HG03378 (cell line): ENCODE data around the gene AGAP1.

ENCODE experiments used
- ATAC-seq: cut with Tn5 transposase; IDR thresholded peaks from one replicate; pipeline ENCODE4 v1.9.1; 2021; ENCODE audit warnings: mild to moderate bottlenecking, moderate library complexity; ENCODE audit not compliant: unreplicated experiment

Gene AGAP1

GRCh38 chr2:235833971-235834620, 340.3 kb downstream of the AGAP1 start:
- no peak for ATAC-seq

DNA sequence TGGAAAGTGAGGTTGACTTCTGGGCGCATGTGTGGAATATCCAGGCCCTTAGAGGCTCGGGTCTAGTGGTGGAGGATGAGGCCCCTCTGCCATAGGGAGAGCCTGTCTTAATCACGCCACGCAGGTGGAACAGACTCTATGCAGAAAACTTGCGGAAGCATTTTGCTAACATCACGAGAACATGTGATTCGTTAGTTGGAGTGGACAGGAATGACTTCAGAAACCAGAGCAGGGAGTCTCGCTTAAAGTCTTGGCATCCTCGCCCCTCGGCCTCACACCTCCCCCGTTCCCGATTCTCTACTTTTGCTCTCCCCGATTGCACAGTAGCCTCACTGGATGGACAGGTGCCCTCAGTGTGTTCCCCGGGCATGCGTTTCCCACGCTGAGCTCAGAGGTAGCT, 340.9 kb downstream of the AGAP1 start:
- ATAC-seq: no peak

- ATAC-seq: no peak
Measured at GRCh38 chr2:235835810-235836209, 342.0 kb downstream of the AGAP1 start.

GRCh38 chr2:235836491-235836911, 342.7 kb downstream of the AGAP1 start:
- no peak for ATAC-seq

GRCh38 chr2:235839226-235839625, 345.4 kb downstream of the AGAP1 start:
- ATAC-seq: no peak

DNA sequence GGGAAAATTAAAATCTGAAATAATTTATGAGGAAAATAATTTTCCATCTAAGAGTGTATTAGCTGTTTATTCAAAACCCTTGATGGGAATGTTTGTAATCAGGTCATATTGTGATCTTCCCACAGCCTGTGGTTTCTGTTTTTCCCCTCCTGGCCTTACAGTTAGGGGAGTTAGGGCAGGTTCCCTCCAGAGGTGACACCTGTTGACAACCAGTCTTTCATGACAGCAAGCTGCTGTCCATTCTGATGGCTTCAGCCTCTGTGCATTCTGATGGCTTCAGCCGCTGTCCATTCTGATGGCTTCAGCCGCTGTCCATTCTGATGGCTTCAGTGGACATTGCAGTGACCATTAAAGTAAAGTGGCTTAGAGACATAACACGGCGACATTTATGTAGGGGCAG, 346.1 kb downstream of the AGAP1 start:
- ATAC-seq: no peak

DNA sequence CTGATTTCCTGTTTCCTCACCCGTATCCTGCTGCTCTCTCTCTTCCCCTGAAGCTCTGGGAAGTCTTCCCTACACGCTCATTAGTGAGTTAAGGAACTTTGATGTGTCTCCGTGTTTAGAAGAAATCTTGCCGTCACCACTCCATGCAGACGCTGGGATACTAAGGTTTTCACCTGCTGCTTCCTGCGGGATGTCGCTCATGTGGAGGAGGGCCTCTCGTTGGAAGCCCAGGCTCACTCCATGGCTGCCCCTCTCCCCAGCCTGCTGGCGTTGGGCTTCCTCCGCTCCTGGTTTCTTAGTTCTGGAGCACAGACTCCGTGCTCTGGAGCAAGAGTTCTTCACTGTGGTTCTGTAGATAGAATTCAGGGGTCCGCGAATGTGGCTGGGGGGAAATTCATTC, 348.0 kb downstream of the AGAP1 start:
- ATAC-seq: no peak

DNA sequence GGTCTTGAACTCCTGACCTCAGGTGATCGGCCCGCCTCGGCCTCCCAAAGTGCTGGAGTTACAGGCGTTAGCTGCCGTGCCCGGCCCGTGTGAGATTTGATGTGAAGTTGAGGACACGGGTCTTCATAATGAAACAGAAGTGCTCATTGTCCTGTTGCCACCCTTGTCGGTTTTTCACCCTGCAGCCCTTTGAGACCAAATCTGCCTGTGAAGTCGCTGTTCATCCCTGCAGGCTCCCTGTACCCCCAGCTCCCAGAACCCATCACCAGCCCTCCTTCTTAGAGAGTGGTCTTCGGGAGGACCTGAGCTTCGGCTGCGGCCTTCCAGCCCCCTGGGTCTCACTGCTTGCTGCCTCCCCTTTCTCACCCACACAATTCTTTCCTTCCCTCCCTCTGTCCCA, 349.1 kb downstream of the AGAP1 start:
- ATAC-seq: no peak

GRCh38 chr2:235843591-235844395, 349.9 kb downstream of the AGAP1 start:
- ATAC-seq: no peak

DNA sequence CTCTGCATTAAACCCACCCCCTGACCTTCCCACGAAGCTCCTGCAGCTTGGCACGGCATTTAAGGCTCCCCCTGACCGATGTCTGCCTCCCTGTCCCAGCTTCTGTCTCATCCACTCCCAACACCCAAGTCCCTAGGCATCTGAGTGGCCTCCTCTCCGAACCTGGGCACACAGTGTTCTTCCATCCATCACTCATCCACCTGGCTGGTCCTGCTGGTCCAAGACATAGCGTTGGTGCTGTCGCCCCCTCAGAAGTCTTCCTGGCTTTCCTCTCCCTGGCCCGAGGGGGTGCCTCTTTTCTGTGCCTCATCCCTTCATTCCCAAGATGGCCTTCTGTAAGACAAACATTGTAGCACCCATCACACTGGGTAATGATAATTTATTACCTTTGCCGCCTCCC, 350.7 kb downstream of the AGAP1 start:
- no peak for ATAC-seq

DNA sequence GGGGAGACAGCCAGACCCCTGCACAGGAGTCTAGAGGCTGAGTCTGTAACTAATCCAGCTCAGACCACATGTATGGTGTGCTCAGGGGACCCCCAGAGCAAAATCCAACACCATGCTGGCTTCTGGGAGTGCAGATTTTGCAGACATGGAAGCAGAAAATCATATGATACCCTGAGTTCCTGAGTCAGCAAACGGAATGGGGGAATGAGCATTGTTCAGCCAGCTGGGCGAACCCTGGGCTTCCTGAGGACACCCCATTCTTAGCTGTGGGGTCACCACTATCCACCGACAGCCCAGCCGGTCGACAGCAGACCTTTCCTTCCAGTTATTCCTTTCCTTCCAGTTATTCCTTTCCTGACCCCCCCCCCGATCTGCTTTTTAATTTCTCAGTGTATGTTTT, 351.4 kb downstream of the AGAP1 start:
- ATAC-seq: no peak

GRCh38 chr2:235847576-235847975, 353.7 kb downstream of the AGAP1 start:
- no peak for ATAC-seq

GRCh38 chr2:235848055-235848454, 354.2 kb downstream of the AGAP1 start:
- no peak for ATAC-seq

GRCh38 chr2:235848946-235849345, 355.1 kb downstream of the AGAP1 start:
- ATAC-seq: no peak

DNA sequence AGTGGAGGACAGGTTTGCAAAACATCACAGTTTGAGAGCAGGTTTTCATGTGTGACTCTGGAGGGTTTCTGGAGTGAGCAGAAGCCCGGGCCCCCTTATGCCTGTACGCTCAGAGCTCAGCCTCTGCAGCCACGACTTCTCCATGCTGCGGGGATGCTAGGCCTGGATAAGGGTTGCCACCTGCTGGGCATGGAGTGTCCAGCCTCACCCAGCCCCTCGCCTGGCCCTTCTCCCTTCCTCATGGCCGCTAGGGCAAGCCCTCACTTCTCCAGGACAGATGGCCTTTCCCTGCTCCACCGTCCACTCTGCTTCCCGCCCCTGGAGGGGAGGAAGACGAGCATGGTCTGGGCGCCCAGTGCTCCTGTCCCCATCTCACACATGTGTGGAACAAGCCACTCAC, 355.6 kb downstream of the AGAP1 start:
- ATAC-seq: no peak

DNA sequence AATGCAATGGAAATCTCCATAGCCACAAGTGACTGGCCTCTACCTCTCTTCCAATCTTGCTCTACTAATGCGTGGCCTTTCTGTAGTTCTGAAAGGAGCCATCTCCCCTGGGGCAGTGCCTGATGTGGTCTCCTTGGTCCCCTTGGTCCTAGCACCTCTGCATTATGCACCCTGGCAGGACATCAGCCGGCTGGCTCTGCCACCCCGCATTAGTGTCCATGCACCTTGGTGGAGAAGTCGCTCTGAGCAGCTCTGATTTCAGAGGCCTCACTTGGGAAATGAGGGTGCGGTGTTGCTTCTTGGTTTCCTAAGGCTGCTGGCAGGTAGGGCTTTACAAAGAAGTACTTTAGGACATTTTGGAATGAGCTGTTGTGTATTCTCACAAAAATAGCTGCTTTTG, 356.4 kb downstream of the AGAP1 start:
- ATAC-seq: no peak

- no peak for ATAC-seq
Measured at GRCh38 chr2:235850771-235851551, 357.1 kb downstream of the AGAP1 start.

DNA sequence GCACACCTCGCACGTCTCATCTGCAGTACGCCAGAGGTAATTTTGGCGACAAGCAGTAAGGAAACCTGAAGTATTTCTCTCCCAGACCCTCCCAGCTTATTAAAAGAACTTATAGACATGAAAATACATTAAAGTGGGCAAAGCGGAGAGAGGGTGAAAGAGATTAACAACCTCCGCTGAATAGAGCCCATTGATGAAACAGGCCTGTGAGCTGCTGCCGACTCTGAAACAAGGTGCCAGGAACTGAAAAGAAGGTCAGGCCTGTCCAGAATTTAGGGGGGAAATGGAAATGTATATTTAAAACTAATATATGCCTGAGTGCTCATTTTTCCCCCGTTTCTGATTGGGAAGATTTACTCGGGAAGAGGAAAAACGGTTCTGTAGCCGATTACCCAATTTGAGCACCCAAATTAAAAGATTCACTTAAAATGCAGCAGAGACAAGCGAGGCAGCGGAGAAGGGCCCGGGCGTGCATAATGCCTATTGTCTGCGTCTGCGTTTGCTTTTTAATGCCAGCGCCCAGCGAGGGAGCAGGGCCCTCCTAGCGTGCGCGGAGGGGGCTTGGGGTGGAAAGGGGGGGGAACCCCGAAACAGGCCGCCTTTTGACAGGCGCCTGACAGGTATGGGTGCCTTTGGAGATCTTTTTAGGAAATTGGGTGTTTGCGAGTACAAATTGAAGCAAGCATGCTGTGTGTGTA, 358.1 kb downstream of the AGAP1 start:
- no peak for ATAC-seq

GRCh38 chr2:235852526-235852920, 358.7 kb downstream of the AGAP1 start:
- no peak for ATAC-seq

DNA sequence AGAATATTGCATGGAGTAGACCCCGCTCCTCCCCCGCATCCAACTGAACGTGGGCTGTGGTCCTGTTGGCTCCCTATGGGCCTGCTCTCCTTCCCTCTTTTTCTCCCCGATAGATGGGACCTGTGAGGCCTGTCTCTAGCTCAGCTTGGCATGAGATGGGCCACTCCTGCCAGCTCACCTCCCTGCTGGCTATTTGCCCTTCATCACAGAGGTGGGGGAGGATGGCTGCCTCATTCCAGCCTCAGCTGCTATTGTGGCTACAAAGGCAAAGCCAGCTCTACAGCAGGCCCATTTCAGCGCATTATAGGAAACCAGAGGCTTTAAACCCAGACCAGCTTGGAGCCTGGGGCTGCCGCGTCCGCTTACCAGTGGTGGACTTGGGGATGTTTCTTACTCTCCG, 360.4 kb downstream of the AGAP1 start:
- no peak for ATAC-seq

- ATAC-seq: no peak
Measured at GRCh38 chr2:235855011-235855410, 361.2 kb downstream of the AGAP1 start.
